Amniotic epithelial cell (primary cell): ENCODE results near the gene FBLN7.
"Not testable (repeated sequence)": the region's sequence is repeated elsewhere in the genome, so short reads cannot be mapped to it uniquely, and the experiment has no call there.

Experiments used
- DNase-seq: peaks from one replicate; pipeline ENCODE4 v3.0.0-alpha.2; 2010; ENCODE audit warnings: low read depth

The FBLN7 gene

DNA sequence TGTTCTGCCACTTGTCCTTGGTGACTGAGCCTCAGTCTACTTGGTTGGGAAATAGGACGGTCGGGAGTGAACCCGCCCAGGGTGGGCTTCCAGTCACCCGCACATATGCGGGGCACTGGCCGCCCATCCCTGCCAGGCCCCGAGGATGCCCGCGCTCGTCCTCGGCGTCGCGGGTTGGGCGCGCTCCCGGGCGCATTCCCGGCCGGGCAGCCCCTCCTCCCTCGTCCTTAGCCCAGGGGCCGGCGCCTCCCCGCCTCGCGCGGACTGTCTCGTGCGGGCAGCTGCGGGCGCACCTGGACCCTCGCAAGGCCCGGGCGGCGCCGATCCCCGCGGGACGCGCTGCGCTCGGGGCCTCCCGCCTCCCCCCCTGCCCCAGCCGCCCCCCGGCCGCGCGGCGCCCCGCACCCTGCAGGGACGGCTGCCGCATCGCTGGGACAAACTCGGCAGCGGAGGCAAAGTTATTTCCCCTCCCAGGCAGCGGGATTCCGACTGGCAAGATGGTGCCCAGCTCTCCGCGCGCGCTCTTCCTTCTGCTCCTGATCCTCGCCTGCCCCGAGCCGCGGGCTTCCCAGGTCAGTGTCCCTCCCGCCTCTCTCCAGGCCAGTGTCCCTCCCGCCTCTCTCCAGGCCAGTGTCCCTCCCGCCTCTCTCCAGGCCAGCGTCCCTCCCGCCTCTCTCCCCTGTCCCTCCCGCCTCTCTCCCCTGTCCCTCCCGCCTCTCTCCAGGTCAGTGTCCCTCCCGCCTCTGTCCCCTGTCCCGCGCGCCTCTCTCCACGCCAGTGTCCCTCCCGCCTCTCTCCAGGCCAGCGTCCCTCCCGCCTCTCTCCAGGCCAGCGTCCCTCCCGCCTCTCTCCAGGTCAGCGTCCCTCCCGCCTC lies at the start of gene FBLN7:
Gene FBLN7 (plus strand): TSS at position 227 of the 874 bp plus-strand sequence. CDS start 271 bp downstream, at position 498.
- DNase-seq: no peak

- DNase-seq: no peak
These were observed 48.8 kb upstream of the FBLN7 start for GRCh38 chr2:112089375-112089774.

- peak; percentile 69 for DNase-seq
These were observed 45.7 kb upstream of the FBLN7 start for GRCh38 chr2:112092286-112093041.

- no peak for DNase-seq
These were observed 45.0 kb upstream of the FBLN7 start for GRCh38 chr2:112093216-112093615.

DNA sequence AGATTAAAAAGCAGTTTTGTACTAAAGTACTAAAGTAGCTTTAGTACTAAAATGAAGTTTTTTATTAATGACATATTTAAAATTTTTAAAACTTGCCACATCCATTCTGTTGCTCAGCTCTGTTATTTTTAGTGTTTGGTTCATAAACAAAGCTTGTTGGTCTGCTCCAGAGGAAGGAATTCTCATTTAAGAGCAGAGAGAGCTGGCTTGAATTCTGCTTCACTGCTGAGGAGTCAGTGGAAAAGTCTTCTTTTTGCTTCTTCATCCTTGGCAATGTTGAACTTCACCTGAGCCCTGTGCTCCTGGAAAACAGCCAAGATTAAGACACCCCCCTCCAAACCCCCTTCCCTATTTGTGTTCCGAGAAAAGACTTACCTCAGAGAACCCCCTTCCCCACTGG lies 42.5 kb upstream of the FBLN7 start:
- no peak for DNase-seq

- DNase-seq: no peak
These were observed 42.1 kb upstream of the FBLN7 start for GRCh38 chr2:112096098-112096497.

- no peak for DNase-seq
These were observed 29.9 kb upstream of the FBLN7 start for GRCh38 chr2:112108178-112108832.

- DNase-seq: no peak
These were observed 28.9 kb upstream of the FBLN7 start for GRCh38 chr2:112109278-112109677.

GRCh38 chr2:112110966-112111365 lies 27.2 kb upstream of the FBLN7 start:
- DNase-seq: no peak

DNA sequence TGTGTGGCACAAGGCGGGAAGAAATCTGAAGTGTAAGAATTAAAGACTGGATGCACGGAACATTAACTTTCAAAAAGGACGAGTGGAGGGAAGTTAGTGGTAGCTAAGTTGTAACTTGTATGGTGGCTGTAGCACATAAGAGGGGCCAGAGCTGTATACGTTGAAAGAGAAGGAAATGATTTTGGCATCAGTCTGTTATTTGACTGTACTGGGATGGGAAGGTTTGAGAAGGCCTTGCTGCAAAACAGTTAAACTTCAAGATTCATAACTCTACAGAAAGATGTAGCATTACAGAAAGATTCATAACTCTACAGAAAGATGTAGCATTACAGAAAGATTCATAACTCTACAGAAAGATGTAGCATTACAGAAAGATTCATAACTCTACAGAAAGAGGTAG lies 24.8 kb upstream of the FBLN7 start:
- DNase-seq: not testable (repeated sequence)

DNA sequence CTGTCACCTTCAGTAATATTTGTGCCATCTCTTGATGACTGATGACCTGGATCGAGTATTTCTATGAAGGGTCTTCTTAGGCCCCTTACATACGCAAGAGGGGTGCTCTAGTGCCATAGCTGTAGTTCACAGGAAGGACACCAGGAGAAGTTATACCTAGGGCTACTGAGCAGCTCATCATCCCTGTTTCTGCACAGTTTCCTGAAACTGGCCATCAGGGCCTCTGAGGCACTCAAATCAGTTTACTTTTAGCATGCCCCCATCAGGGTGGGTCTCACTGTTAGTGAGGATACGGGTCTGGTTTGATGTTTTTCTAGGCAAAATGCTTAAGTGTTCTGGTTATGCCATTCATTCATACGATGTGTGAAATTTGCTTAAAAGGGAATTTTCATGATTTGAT lies 20.0 kb upstream of the FBLN7 start:
- no peak for DNase-seq

DNA sequence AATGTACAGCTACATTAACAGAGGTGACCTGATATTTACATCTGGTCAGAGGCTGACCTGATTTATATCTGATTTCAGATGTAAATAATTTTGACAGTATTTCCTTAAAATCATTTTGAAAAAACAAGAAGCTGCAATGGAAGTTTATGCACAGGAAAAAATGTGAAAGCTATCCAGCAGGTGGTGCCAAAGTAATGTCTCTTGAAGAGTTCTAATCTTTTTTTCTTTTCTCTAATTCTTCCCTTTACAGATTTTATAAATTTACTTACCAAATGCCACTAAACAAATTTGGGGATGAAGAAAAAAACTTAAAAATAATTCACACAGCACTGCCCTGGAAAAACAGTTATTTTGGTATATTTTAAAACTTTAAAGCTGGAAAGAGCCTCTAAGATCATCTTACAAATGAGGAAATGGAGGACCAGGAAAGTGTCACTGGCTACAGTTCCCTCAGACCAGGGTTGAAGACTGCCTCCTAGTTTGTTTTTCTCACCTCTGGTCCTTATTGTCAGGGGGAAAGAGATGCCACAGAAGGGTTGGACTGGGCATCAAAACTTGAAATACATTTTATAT lies 16.4 kb upstream of the FBLN7 start:
- DNase-seq: peak; percentile 58

- no peak for DNase-seq
These were observed 9.1 kb upstream of the FBLN7 start for GRCh38 chr2:112129060-112129459.

GRCh38 chr2:112133344-112133743 lies 4.8 kb upstream of the FBLN7 start:
- no peak for DNase-seq

DNA sequence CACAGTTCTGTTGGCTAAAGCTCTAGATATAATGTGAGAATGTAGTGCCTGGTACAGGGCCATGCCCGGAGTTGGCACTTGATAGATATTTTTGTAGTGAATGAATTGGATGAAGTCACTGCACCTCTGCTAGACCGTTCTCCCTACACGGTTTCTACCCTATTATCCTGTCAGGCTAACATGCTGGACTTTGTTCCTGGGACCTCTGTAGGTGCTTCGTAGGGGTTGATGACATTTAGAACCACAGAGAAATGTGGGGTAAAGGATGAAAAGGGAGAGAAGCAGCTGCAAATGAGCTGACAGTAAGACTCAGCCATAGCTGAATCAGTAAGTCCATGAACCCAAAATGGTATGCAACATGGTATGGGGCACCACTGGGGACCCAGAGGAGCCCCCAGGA lies 4.1 kb upstream of the FBLN7 start:
- no peak for DNase-seq

DNA sequence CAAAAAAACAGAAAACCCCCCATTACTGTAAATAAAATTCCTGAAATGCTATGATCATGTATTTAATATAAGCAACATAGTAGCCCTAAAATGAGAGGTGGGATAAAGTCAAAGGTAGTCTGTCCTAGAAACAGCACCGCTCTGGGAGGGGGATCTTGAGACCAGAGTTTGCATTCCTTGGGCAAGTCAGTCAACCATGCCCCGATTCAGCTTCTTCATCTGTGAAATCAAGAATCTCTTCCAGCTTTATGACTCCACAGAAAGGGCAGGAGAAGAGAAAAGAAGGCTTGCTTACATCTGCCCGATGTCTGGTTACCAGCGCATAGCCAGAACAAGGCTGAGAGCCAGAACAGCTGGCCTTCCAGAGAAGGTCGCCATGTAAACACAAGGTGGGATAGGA lies 2.1 kb upstream of the FBLN7 start:
- no peak for DNase-seq

DNA sequence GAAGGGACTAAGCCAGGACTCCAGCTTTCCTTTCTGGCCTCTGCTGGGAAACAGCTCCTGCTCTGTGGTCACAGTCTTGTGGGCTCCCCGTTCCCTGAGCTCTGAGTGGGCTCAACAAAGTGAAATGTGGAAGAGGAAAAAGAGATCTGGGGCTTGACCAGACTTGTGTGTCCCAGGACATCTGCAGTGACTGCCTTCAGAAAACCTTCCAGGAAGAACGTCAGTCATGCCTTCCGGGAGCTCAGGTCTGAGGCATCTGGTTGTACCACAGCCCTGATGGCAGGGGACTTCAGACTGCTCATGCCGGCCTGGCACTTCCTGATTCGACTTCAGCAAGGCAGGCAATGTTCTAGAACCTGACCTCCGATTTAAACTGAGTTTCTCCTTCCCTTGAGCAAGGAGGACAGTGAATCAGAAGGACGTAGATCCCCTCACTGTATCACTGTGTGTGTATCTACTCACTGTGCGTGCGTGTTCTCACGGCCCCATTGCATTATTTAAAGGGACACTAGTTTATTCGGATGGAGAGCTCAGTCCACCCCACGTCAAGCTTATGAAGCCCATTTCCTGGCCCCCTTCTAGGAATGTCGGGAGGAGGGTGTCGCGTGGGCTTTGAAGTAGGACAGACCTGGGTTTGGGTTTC lies 548 bp upstream of the FBLN7 start:
- no peak for DNase-seq

DNA sequence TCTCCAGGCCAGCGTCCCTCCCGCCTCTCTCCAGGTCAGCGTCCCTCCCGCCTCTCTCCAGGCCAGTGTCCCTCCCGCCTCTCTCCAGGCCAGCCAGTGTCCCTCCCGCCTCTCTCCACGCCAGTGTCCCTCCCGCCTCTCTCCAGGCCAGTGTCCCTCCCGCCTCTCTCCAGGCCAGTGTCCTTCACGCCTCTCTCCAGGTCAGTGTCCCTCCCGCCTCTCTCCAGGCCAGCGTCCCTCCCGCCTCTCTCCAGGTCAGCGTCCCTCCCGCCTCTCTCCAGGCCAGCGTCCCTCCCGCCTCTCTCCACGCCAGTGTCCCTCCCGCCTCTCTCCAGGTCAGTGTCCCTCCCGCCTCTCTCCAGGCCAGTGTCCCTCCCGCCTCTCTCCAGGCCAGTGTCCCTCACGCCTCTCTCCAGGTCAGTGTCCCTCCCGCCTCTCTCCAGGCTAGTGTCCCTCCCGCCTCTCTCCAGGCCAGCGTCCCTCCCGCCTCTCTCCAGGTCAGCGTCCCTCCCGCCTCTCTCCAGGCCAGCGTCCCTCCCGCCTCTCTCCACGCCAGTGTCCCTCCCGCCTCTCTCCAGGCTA lies 939 bp downstream of the FBLN7 start:
- not testable (repeated sequence) for DNase-seq

- DNase-seq: not testable (repeated sequence)
These were observed 1.5 kb downstream of the FBLN7 start for GRCh38 chr2:112139661-112140204.

DNA sequence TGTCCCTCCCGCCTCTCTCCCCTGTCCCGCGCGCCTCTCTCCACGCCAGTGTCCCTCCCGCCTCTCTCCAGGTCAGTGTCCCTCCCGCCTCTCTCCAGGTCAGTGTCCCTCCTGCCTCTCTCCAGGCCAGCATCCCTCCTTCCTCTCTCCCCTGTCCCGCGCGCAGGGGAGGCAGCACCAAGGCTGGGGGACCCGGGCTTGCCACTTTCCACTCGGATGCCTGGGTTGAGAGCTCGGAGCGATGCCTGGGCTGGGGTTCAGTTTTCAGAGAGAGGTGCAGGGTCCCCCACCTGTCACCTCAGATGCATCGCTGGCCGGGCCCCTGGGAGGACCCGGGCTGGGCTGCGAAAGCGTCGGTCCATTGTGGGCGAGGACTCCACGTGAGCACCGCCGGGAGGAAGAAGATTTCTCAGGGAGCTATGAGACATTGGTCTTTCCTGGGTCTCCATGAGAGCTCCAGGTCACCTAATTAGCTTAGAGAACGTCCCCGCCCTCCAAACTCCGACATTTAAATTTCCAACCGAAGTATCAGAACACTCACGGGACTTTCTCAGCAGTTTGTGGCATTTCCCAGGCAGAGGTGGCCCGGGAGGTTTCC lies 2.1 kb downstream of the FBLN7 start:
- DNase-seq: no peak
